HEK293T (cell line): Measurements from ENCODE around the gene HEBP2.
"Not testable (repeated sequence)": the region's sequence is repeated elsewhere in the genome, so short reads cannot be mapped to it uniquely, and the experiment has no call there.

Source experiments
- ARNT ChIP-seq: fragments of 450-650 bp; IDR thresholded peaks from 2 replicates; pipeline ENCODE4 v1.6.1; 2017; ENCODE audit warnings: mild to moderate bottlenecking
- BHLHE40 ChIP-seq: fragments of 450-650 bp; IDR thresholded peaks from 2 replicates; pipeline ENCODE4 v1.6.1; 2016; ENCODE audit warnings: mild to moderate bottlenecking, moderate library complexity, borderline replicate concordance
- ELF4 ChIP-seq: fragments of 450-650 bp; IDR thresholded peaks from 2 replicates; pipeline ENCODE4 v1.6.1; 2017; ENCODE audit warnings: antibody characterized with exemption
- FOXA1 ChIP-seq: fragments of 450-650 bp; IDR thresholded peaks from 2 replicates; pipeline ENCODE4 v1.6.1; 2016; ENCODE audit warnings: mild to moderate bottlenecking
- FOXK2 ChIP-seq: fragments of 450-650 bp; IDR thresholded peaks from 2 replicates; pipeline ENCODE4 v1.6.1; 2016; ENCODE audit warnings: mild to moderate bottlenecking
- FOXM1 ChIP-seq: fragments of 450-650 bp; IDR thresholded peaks from 2 replicates; pipeline ENCODE4 v1.6.1; 2017; ENCODE audit warnings: mild to moderate bottlenecking, borderline replicate concordance
- HDGF ChIP-seq: fragments of 450-650 bp; IDR thresholded peaks from 2 replicates; pipeline ENCODE4 v1.6.1; 2017; ENCODE audit warnings: antibody characterized with exemption, borderline replicate concordance
- NFRKB ChIP-seq: fragments of 450-650 bp; IDR thresholded peaks from 2 replicates; pipeline ENCODE4 v1.6.1; 2016; ENCODE audit warnings: mild to moderate bottlenecking, moderate library complexity
- SP1 ChIP-seq: fragments of 450-650 bp; IDR thresholded peaks from 2 replicates; pipeline ENCODE4 v1.6.1; 2017
- SUZ12 ChIP-seq: fragments of 450-650 bp; IDR thresholded peaks from 2 replicates; pipeline ENCODE4 v1.6.1; 2016; ENCODE audit warnings: mild to moderate bottlenecking
- TARDBP ChIP-seq: fragments of 450-650 bp; IDR thresholded peaks from 2 replicates; pipeline ENCODE4 v1.6.1; 2016
- ZNF384 ChIP-seq: fragments of 450-650 bp; IDR thresholded peaks from 2 replicates; pipeline ENCODE4 v1.6.1; 2016

DNA sequence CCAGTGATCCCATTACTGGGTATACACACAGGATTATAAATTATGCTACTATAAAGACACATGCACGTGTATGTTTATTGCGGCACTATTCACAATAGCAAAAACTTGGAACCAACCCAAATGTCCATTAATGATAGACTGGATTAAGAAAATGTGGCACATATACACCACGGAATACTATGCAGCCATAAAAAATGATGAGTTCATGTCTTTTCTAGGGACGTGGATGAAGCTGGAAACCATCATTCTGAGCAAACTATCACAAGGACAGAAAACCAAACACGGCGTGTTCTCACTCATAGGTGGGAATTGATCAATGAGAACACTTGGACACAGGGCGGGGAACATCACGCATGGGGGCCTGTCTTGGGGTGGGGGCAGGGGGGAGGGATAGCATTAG is 35.3 kb upstream of the HEBP2 start:
- not testable (repeated sequence) for TF ChIP-seq ARNT, FOXK2, FOXA1, TARDBP, ELF4, SUZ12, BHLHE40, ZNF384, NFRKB, FOXM1, HDGF, SP1
